ENCODE results near the gene OR6Y1. TPM values are rescaled to one million over a fixed set of nuclear protein-coding genes. Genes with fewer than 3 reads are reported as not detected.

Gene OR6Y1
- total and polyA plus RNA-seq, 2 donors from 2014 or later, result not detected

- FAIRE-seq (peak; percentile 19), DNase-seq (peak in 2 of 5 donors; percentile 17 to 50)
- H3K27ac ChIP-seq (ENCODE audit: low read depth in 2 of 2, low read length in 2 of 2), result no peak overlapping the region
- H3K9me3 ChIP-seq (ENCODE audit: control insufficient read depth in 2 of 3, insufficient read depth in 1 of 3, low read length in 3 of 3), result no peaks in the 10 kb centered on the region
- no peak overlapping the region for H3K9ac ChIP-seq (ENCODE audit: low read length in 3 of 3)
- H3K4me3 ChIP-seq (ENCODE audit: low read length in 3 of 3), result no peak overlapping the region
- no peaks in the 10 kb centered on the region for H3K36me3 ChIP-seq (ENCODE audit: control insufficient read depth in 2 of 3, insufficient read depth in 3 of 3, low read length in 3 of 3)
- TF ChIP-seq CTCF (IDR thresholded peaks at IDR 0.05; ENCODE audit: borderline replicate concordance, extremely low read depth, insufficient read depth), result peak; percentile 48
- no peaks in the 10 kb centered on the region for H3K4me1 ChIP-seq (ENCODE audit: control insufficient read depth in 2 of 3, insufficient read depth in 2 of 3, low read depth in 1 of 3, low read length in 3 of 3)
- intact Hi-C loops (cut with DNase I), result no loop called here
- H3K27me3 ChIP-seq (ENCODE audit: control insufficient read depth, insufficient read depth, low read length), result no peaks in the 10 kb centered on the region
These were observed 26.9 kb downstream of the OR6Y1 start for GRCh38 chr1:158527190-158527815.

DNA sequence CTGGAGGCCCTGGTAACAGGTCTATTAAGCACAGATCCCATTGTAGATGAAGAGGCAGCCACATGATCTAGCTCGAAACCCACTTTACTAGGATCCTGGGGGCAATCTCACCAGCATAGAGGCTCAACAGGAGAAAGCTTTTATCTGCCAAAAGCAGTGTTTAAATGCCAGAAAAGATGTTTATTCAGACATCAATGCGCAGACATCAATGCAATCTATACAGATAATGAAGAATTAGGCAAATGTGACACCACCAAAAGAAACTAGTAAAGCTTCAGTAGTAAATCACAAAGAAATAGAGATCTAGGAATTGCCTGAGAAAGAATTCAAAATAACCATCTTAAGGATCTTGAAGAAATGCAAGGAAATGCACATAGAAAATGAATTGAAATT lies 32.5 kb downstream of the OR6Y1 start:
- intact Hi-C loops (cut with DNase I), result no loop called here
- no peak overlapping the region for H3K27ac ChIP-seq (ENCODE audit: low read depth in 2 of 2, low read length in 2 of 2)
- H3K4me1 ChIP-seq (ENCODE audit: control insufficient read depth in 2 of 3, insufficient read depth in 2 of 3, low read depth in 1 of 3, low read length in 3 of 3), result no peaks in the 10 kb centered on the region
- no peak for TF ChIP-seq CTCF (IDR thresholded peaks at IDR 0.05; ENCODE audit: borderline replicate concordance, extremely low read depth, insufficient read depth)
- no peaks in the 10 kb centered on the region for H3K27me3 ChIP-seq (ENCODE audit: control insufficient read depth, insufficient read depth, low read length)
- FAIRE-seq (no peak), DNase-seq (no peak)
- H3K36me3 ChIP-seq (ENCODE audit: control insufficient read depth in 2 of 3, insufficient read depth in 3 of 3, low read length in 3 of 3), result no peaks in the 10 kb centered on the region
- no peak overlapping the region for H3K4me3 ChIP-seq (ENCODE audit: low read length in 3 of 3)
- no peak overlapping the region for H3K9ac ChIP-seq (ENCODE audit: low read length in 3 of 3)
- H3K9me3 ChIP-seq (ENCODE audit: control insufficient read depth in 2 of 3, insufficient read depth in 1 of 3, low read length in 3 of 3), result no peaks in the 10 kb centered on the region

DNA sequence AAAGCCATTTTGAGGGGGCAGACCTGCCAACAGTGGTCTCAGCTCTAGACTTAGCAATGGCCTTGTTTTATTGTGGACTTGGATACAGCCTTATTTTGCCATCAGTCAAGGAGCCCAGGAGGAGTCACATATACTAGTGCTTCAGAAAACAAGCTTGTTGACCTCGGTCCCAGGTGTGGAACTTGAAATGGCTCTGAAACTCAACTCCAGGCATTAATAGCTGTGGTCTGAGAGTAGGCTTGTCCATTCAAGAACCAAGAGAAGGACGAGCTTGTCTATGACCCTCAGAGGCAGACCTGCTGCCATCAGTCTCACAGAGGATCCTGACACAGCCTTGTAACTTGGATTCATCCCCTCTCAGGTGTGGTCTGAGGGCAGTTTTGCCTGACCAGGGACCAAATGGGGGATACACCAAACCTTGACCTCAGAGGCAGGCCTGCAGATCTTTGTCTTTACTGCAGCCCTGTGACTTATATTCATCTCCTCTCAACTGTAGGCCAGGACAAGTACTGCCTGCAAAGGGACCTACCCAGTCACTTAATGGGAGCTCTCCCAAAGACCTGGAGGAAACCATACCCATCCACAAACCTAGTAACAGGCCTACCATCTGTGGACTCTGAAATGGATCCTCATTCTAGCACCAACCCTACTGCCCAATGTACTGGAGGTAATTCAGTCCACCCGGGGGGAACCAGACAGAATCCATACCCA lies 33.1 kb downstream of the OR6Y1 start:
- Histone ChIP-seq H3K9me3 (ENCODE audit: control insufficient read depth in 2 of 3, insufficient read depth in 1 of 3, low read length in 3 of 3) (no peaks in the 10 kb centered on the region), H3K9ac (ENCODE audit: low read length in 3 of 3) (no peak overlapping the region), H3K27ac (ENCODE audit: low read depth in 2 of 2, low read length in 2 of 2) (no peak overlapping the region), H3K4me3 (ENCODE audit: low read length in 3 of 3) (no peak overlapping the region), H3K27me3 (ENCODE audit: control insufficient read depth, insufficient read depth, low read length) (no peaks in the 10 kb centered on the region), H3K36me3 (ENCODE audit: control insufficient read depth in 2 of 3, insufficient read depth in 3 of 3, low read length in 3 of 3) (no peaks in the 10 kb centered on the region), H3K4me1 (ENCODE audit: control insufficient read depth in 2 of 3, insufficient read depth in 2 of 3, low read depth in 1 of 3, low read length in 3 of 3) (no peaks in the 10 kb centered on the region)
- no peak for TF ChIP-seq CTCF (IDR thresholded peaks at IDR 0.05; ENCODE audit: borderline replicate concordance, extremely low read depth, insufficient read depth)
- FAIRE-seq, result no peak
- no peak for DNase-seq
- intact Hi-C loops (cut with DNase I), result no loop called here

Data from kidney (tissue), 14 donors.